ENCODE results near the gene ZNF22. TPM values are rescaled to one million over a fixed set of nuclear protein-coding genes. Genes with fewer than 3 reads are reported as not detected.

The ZNF22 gene
- total RNA-seq, 1 experiment from 2014 or later, result 36.9 TPM

DNA sequence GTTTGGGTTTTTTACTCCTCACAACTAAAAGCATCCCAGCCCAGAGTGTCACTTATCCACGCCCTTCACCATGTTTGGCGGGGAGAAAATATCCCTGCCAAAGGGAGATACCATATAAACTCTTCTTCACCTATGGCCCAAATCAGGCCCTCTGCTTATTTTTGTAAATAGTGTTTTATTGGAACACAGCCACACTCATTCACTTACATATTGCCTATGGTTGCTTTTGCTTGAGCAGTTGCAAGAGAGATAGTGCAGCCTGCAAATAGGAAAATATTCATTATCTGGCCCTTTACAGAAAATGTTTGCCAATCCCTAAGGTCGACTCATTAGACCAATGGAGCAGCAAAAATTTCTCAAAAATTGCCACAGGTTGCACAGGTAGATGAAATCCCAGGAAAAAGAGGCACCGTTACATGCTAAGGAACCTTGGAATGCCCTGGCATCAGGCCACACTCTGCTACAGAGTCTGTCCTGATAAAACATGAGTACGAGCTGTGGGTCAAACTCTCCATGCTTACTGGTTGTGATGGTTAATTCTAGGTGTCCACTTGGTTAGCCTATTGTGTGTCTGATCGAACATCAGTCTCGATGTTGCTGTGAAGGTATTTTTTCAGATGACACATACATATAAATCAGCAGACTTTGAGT is 49.0 kb upstream of the ZNF22 start:
- no peak overlapping the region for H2BK120ac ChIP-seq (ENCODE audit: low read depth, low read length, poor library complexity, severe bottlenecking)
- no peak for DNase-seq
- no peak overlapping the region for H3K4me2 ChIP-seq (ENCODE audit: insufficient read depth, insufficient read length, low read length)
- TF ChIP-seq, protein P1, sequence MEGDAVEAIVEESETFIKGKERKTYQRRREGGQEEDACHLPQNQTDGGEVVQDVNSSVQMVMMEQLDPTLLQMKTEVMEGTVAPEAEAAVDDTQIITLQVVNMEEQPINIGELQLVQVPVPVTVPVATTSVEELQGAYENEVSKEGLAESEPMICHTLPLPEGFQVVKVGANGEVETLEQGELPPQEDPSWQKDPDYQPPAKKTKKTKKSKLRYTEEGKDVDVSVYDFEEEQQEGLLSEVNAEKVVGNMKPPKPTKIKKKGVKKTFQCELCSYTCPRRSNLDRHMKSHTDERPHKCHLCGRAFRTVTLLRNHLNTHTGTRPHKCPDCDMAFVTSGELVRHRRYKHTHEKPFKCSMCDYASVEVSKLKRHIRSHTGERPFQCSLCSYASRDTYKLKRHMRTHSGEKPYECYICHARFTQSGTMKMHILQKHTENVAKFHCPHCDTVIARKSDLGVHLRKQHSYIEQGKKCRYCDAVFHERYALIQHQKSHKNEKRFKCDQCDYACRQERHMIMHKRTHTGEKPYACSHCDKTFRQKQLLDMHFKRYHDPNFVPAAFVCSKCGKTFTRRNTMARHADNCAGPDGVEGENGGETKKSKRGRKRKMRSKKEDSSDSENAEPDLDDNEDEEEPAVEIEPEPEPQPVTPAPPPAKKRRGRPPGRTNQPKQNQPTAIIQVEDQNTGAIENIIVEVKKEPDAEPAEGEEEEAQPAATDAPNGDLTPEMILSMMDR (conservative IDR thresholded peaks at IDR 0.05), result no peak
- no peaks in the 10 kb centered on the region for H3K27me3 ChIP-seq (ENCODE audit: insufficient read depth, low read length)
- no peak overlapping the region for H3K18ac ChIP-seq (ENCODE audit: insufficient read length, low read depth, low read length)
- no peak overlapping the region for H3K14ac ChIP-seq (ENCODE audit: insufficient read depth, low read length)
- H3K56ac ChIP-seq (ENCODE audit: insufficient read length, low read depth, low read length), result no peak overlapping the region
- no peaks in the 10 kb centered on the region for H3K9me3 Mint-ChIP-seq
- no peaks in the 10 kb centered on the region for H4K20me1 ChIP-seq (ENCODE audit: control insufficient read depth, insufficient read depth, insufficient read length)
- H3K9me3 ChIP-seq (ENCODE audit: control insufficient read depth, low read depth, low read length), result no peaks in the 10 kb centered on the region
- no peak overlapping the region for H4K8ac ChIP-seq (replicated peaks; ENCODE audit: insufficient read length, low read depth, low read length)
- H3K4me1 Mint-ChIP-seq, result peaks cover 28 to 29% of the 10 kb centered on the region in 2 experiments
- no peaks in the 10 kb centered on the region; the same call in 1 of the 2 replicates for H3K27me3 Mint-ChIP-seq (ENCODE audit: low read depth)
- WGBS (ENCODE audit: extremely low coverage, insufficient read length, low lambda C conversion rate), result no CpG with 5 or more reads among the region's 7 CpGs
- no peak overlapping the region for H2AFZ ChIP-seq (ENCODE audit: low read length)
- H3K4me3 Mint-ChIP-seq, result no peak overlapping the region
- H3T11ph ChIP-seq (ENCODE audit: low read length), result no peak overlapping the region
- no peaks in the 10 kb centered on the region for H3K79me1 ChIP-seq (ENCODE audit: insufficient read depth, low read depth, low read length, poor library complexity, severe bottlenecking)
- no peak overlapping the region for H2BK20ac ChIP-seq (ENCODE audit: low read depth, low read length, poor library complexity, severe bottlenecking)
- H3K36me3 Mint-ChIP-seq (ENCODE audit: insufficient read depth in 1 of 3, low read depth in 3 of 3), result peaks cover 2 to 14% (median 6%) of the 10 kb centered on the region in 3 experiments; a peak in 6 of 7 replicates
- no peak overlapping the region for H2BK5ac ChIP-seq (ENCODE audit: insufficient read length, low read length)
- H3K4me1 ChIP-seq (ENCODE audit: insufficient read depth, low read length), result peaks cover 7% of the 10 kb centered on the region
- H3K79me2 ChIP-seq (ENCODE audit: insufficient read depth, low read length), result no peaks in the 10 kb centered on the region
- H2AK5ac ChIP-seq (ENCODE audit: insufficient read length, low read length), result no peak overlapping the region
- no peak overlapping the region for H2BK15ac ChIP-seq (ENCODE audit: low read depth, low read length)
- H3K27ac Mint-ChIP-seq, result no peak overlapping the region
- no peak overlapping the region for H3K23ac ChIP-seq (ENCODE audit: insufficient read length, low read depth, low read length)
- no peaks in the 10 kb centered on the region for H3K23me2 ChIP-seq (ENCODE audit: insufficient read length, low read depth, low read length, poor library complexity, severe bottlenecking)
- no peak overlapping the region for H4K91ac ChIP-seq (ENCODE audit: insufficient read length, low read depth, low read length)
- no peak overlapping the region for H3K27ac ChIP-seq (ENCODE audit: insufficient read length, low read depth, low read length)
- H2BK12ac ChIP-seq (ENCODE audit: insufficient read length, low read depth, low read length), result no peak overlapping the region
- H4K5ac ChIP-seq (ENCODE audit: insufficient read length, low read depth, low read length), result no peak overlapping the region
- no peak overlapping the region for H3K9ac ChIP-seq (ENCODE audit: extremely low read depth, insufficient read length, low read length)
- H3K4ac ChIP-seq (ENCODE audit: low read depth, low read length), result no peak overlapping the region

All from H9 (cell line).